K562 (cell line): ENCODE results near the gene SLC4A11. TPM values are rescaled to one million over a fixed set of nuclear protein-coding genes. Genes with fewer than 3 reads are reported as not detected.

Experiments used
- ADNP ChIP-seq: fragments of 200-800 bp; sonication (Bioruptor generic); IDR thresholded peaks from 2 replicates; pipeline ENCODE4 v1.6.1; 2016; ENCODE audit warnings: missing genetic modification characterization, missing compliant biosample characterization
- BRD4 ChIP-seq: fragments of 200-600 bp; sonication (generic); IDR thresholded peaks from 2 replicates; pipeline ENCODE4 v1.6.1; 2017; ENCODE audit warnings: inconsistent platforms
- FOSL1 ChIP-seq: fragments of 200-800 bp; sonication (Bioruptor generic); conservative IDR thresholded peaks from 2 replicates; pipeline ENCODE4 v1.6.1; 2016; ENCODE audit warnings: missing genetic modification characterization, missing compliant biosample characterization
- FOXP1 ChIP-seq: sonication (generic); formaldehyde crosslinking; IDR thresholded peaks from 2 replicates; pipeline ENCODE4 v1.8.0; 2022; ENCODE audit warnings: mild to moderate bottlenecking, missing genetic modification reagents
- GABPB1 ChIP-seq: sonication (generic); formaldehyde crosslinking; IDR thresholded peaks from 2 replicates; pipeline ENCODE4 v1.8.0; 2022; ENCODE audit warnings: mild to moderate bottlenecking, missing genetic modification reagents
- GTF2A2 ChIP-seq: IDR thresholded peaks from 2 replicates; pipeline ENCODE4 v1.6.1; 2016; ENCODE audit warnings: mild to moderate bottlenecking, missing genetic modification characterization, missing compliant biosample characterization
- MGA ChIP-seq: fragments of 450-650 bp; IDR thresholded peaks from 2 replicates; pipeline ENCODE4 v1.6.1; 2016; ENCODE audit warnings: mild to moderate bottlenecking, moderate library complexity
- TOE1 ChIP-seq, 2 experiments: fragments of 450-650 bp in 1 of 2; sonication (generic) in 1 of 2; formaldehyde crosslinking in 1 of 2; IDR thresholded peaks; 2 replicates each; pipeline versions ENCODE4 v1.7.1 to v1.8.0; 2016 to 2022; ENCODE audit warnings: borderline replicate concordance in 2 of 2, mild to moderate bottlenecking in 2 of 2, antibody characterized with exemption in 1 of 2, inconsistent platforms in 1 of 2, low read depth in 1 of 2, missing genetic modification reagents in 1 of 2, moderate library complexity in 1 of 2
- ZNF212 ChIP-seq: fragments of 450-650 bp; formaldehyde crosslinking; IDR thresholded peaks from 2 replicates; pipeline ENCODE4 v1.4.0; 2020; ENCODE audit warnings: mild to moderate bottlenecking
- polyA plus RNA-seq, 8 experiments: library from polyadenylated mRNA; depleted of rRNA in 4 of 8; stranded (reverse) in 5 of 8; unstranded in 3 of 8; fragments of >200 nt; fragmentation: Nextera tagmentation in 2 of 8; fragmentation: Illumina TruSeq in 1 of 8; extraction: Ambion mirVana in 2 of 8; extraction: Trizol in 1 of 8; gene quantifications; 2 replicates each; pipeline versions ENCODE4 v1.2.1 to v1.2.3, GENCODE V29; 2011 to 2014; ENCODE audit warnings: inconsistent platforms in 1 of 8, missing spikeins in 1 of 8
- total RNA-seq, 7 experiments: library from RNA; depleted of rRNA in 6 of 7; stranded (reverse); fragments of >200 nt in 6 of 7; fragmentation: Illumina TruSeq in 2 of 7; extraction: Trizol in 2 of 7; gene quantifications; 2 replicates each; pipeline versions ENCODE4 v1.2.1 to v1.2.3, GENCODE V29; 2011 to 2021; ENCODE audit warnings: low replicate concordance in 1 of 7
- TF ChIP-seq, protein P1 (sequence below): fragments of 200-400 bp; formaldehyde crosslinking; IDR thresholded peaks from 2 replicates; pipeline ENCODE4 v1.6.1; 2017; ENCODE audit warnings: mild to moderate bottlenecking, low read depth, low read length, moderate library complexity

The SLC4A11 gene
- total and polyA plus RNA-seq, 9 of the 15 experiments (the other 6 are each of a cell fraction or from before 2014, with no cell fraction given) = 0.10 to 2.0 (median 0.20) TPM

GRCh38 chr20:3235666-3236324 is 3.2 kb downstream of the SLC4A11 start (continued):
- TF ChIP-seq MGA (no peak), FOSL1 (peak; percentile 36; the same call in 1 of the 2 replicates), FOXP1 (CRISPR knock-in tag) (no peak), TOE1 (IDR thresholded peaks at IDR 0.05; ENCODE audit: borderline replicate concordance) (no peak), TOE1 (CRISPR knock-in tag; IDR thresholded peaks at IDR 0.05; ENCODE audit: borderline replicate concordance, low read depth) (no peak), ADNP (tag) (no peak), GABPB1 (no peak), BRD4 (no peak), GTF2A2 (no peak), ZNF212 (no peak)
- TF ChIP-seq, protein P1, sequence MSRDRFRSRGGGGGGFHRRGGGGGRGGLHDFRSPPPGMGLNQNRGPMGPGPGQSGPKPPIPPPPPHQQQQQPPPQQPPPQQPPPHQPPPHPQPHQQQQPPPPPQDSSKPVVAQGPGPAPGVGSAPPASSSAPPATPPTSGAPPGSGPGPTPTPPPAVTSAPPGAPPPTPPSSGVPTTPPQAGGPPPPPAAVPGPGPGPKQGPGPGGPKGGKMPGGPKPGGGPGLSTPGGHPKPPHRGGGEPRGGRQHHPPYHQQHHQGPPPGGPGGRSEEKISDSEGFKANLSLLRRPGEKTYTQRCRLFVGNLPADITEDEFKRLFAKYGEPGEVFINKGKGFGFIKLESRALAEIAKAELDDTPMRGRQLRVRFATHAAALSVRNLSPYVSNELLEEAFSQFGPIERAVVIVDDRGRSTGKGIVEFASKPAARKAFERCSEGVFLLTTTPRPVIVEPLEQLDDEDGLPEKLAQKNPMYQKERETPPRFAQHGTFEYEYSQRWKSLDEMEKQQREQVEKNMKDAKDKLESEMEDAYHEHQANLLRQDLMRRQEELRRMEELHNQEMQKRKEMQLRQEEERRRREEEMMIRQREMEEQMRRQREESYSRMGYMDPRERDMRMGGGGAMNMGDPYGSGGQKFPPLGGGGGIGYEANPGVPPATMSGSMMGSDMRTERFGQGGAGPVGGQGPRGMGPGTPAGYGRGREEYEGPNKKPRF = no peak
